GM06990 (cell line): ENCODE results near the gene SNPH.

Experiments used
- DNase-seq: peaks from one replicate; pipeline ENCODE4 v3.0.0-alpha.2; 2011; ENCODE audit not compliant: insufficient read length; ENCODE audit errors: extremely low read depth
- H3K27me3 ChIP-seq: replicated peaks from 2 replicates; pipeline ENCODE4 v1.6.0; 2011; ENCODE audit warnings: low read length; ENCODE audit not compliant: control insufficient read depth, insufficient read depth
- H3K36me3 ChIP-seq: 2 replicates; pipeline ENCODE4 v1.5.1; 2011; ENCODE audit warnings: low read length; ENCODE audit not compliant: control insufficient read depth, insufficient read depth
- H3K4me3 ChIP-seq: replicated peaks from 2 replicates; pipeline ENCODE4 v1.5.1; 2011; ENCODE audit warnings: low read depth, mild to moderate bottlenecking, control low read depth, low read length
- TF ChIP-seq, protein P1 (sequence below): IDR thresholded peaks from 2 replicates; pipeline ENCODE4 v1.5.1; 2011; ENCODE audit warnings: low read length, control low read depth, mild to moderate bottlenecking, inconsistent platforms; ENCODE audit not compliant: insufficient read depth, poor library complexity, severe bottlenecking

Gene SNPH

DNA sequence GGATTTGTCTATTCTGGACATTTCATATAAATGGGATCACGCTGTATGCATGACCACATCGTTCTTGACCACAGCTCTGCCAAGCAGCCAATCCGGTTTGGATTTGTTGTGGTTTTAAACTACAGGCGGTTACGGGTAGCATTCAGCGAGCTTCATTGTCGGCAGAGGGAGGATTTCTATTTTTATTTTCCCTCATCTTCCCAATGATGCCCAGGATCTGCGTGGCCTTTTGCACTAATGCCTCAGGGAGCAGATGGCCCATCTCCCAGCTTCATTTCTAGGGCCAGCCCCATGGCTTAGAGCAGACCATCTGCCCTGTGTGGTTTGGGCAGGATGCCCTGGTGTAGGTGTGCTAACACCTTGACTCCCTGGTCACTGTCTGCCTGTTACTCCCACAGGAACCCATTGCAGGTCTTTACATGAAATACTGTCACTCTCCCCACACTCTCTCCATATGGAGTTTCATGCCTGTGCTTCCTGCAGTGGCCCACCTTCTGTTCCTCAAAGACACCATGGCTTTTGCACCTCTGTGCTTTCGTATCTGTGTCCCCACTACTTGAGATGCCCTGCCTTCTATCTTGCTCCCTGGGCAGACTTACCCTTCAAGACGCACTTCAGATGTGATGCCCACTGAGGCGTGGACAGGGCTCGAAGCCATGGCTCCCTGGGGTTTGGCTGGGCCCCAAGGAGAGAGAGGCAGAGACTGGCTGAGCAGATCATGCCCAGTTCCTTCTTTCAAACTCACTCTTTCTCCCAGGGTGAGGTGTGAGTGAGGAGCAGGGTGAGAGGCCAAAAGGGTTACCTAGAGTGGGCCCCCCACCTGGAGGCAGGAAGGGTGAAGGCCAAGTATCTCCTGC, 36.8 kb downstream of the SNPH start:
- DNase-seq = no peak
- no peaks in the 10 kb centered on the region for H3K36me3 ChIP-seq
- H3K27me3 ChIP-seq = no peaks in the 10 kb centered on the region
- TF ChIP-seq, protein P1, sequence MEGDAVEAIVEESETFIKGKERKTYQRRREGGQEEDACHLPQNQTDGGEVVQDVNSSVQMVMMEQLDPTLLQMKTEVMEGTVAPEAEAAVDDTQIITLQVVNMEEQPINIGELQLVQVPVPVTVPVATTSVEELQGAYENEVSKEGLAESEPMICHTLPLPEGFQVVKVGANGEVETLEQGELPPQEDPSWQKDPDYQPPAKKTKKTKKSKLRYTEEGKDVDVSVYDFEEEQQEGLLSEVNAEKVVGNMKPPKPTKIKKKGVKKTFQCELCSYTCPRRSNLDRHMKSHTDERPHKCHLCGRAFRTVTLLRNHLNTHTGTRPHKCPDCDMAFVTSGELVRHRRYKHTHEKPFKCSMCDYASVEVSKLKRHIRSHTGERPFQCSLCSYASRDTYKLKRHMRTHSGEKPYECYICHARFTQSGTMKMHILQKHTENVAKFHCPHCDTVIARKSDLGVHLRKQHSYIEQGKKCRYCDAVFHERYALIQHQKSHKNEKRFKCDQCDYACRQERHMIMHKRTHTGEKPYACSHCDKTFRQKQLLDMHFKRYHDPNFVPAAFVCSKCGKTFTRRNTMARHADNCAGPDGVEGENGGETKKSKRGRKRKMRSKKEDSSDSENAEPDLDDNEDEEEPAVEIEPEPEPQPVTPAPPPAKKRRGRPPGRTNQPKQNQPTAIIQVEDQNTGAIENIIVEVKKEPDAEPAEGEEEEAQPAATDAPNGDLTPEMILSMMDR = no peak
- H3K4me3 ChIP-seq = no peak overlapping the region

DNA sequence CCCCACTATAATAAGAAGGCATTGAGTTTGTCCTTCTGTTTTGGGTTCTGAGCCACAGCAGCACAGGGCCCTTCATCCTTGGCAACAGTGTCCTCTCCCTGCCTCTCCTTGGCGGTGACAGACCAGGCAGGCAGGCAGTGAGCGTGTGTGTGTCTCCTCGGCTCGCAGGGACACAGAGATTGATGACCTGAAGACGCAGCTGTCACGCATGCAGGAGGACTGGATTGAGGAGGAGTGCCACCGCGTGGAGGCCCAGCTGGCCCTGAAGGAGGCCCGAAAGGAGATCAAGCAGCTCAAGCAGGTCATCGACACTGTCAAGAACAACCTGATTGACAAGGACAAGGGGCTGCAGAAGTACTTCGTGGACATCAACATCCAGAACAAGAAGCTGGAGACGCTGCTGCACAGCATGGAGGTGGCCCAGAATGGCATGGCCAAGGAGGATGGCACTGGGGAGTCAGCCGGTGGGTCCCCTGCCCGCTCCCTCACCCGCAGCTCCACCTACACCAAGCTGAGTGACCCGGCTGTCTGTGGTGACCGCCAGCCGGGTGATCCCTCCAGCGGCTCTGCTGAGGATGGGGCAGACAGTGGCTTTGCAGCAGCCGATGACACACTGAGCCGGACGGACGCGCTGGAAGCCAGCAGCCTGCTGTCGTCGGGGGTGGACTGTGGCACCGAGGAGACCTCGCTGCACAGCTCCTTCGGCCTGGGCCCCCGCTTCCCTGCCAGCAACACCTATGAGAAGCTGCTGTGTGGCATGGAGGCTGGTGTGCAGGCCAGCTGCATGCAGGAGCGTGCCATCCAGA, 38.8 kb downstream of the SNPH start:
- no peaks in the 10 kb centered on the region for H3K36me3 ChIP-seq
- H3K27me3 ChIP-seq = no peaks in the 10 kb centered on the region
- DNase-seq = no peak
- TF ChIP-seq, protein P1 = no peak
- no peak overlapping the region for H3K4me3 ChIP-seq

DNA sequence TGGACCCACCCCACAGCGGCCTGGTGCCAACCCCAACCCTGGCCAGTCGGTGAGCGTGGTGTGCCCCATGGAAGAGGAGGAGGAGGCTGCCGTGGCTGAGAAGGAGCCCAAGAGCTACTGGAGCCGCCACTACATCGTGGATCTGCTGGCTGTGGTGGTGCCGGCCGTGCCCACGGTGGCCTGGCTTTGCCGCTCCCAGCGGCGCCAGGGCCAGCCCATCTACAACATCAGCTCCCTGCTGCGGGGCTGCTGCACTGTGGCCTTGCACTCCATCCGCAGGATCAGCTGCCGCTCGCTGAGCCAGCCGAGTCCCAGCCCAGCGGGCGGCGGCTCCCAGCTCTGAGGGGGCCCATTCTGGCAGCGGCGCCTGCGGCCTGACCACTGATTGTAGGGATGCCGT, 39.6 kb downstream of the SNPH start:
- H3K27me3 ChIP-seq = no peaks in the 10 kb centered on the region
- no peak for DNase-seq
- H3K4me3 ChIP-seq = no peak overlapping the region
- H3K36me3 ChIP-seq = no peaks in the 10 kb centered on the region
- TF ChIP-seq, protein P1 = no peak

DNA sequence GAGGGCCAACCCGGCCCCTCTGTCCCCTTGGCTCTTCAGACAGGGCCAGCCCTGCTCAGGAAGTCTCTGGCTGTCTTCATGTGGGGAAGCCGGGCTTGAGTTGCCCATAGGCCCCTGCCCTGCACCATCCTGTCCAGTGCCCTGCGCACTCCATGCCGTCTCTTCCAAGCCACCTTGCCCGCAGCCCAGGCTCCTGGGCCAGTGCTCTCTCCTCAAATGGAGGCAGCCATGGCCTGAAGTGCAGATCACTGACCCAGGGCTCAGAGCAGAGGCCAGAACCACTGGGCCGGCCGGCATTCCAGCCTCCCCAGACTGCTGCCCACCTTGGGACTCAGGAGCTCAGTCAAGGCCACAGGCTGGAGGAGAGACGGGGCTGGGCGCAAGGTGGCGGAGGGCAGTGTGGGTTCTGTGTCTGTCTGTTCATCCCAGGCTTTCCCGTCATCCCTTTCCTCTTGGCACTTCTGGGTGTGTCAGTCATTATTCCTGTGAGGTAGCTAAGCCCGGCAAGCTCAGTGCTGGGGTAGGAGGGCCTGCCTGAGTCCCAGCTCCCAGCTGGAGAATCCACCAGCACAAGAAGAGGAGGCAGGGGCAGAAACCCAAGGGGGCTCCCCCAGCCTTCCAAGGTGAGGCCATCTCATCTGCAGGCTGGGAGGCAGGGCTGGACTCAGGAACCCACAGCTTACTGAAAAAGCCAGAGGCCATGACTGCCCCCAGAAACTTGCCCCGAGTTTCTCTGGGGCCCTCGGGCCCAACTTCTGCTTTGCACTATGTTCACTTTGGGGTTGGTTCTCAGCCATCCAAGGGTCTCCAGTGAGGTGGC, 40.4 kb downstream of the SNPH start:
- TF ChIP-seq, protein P1 = no peak
- Histone ChIP-seq H3K27me3 (no peaks in the 10 kb centered on the region), H3K4me3 (no peak overlapping the region), H3K36me3 (no peaks in the 10 kb centered on the region)
- DNase-seq = no peak

DNA sequence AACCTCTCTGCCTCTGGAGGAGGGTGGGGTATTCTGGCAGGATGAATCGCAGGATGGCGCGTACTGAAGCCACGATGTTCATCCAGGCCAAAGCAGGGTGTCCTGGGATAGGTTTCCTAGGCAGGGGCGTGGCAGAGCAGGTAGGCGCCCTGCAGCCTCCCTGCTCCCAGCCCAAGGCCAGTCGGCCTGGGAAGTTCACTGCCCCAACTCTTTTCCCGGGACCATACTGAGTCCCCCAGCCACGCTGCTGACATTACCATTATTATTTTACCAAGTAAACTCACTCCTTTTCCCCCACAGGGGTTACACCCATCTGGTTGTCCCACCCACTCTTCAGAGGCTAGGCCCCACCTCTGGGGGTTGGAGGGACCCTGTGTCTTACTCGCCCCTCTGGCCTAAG, 41.1 kb downstream of the SNPH start:
- TF ChIP-seq, protein P1 = no peak
- H3K4me3 ChIP-seq = no peak overlapping the region
- H3K36me3 ChIP-seq = no peaks in the 10 kb centered on the region
- no peaks in the 10 kb centered on the region for H3K27me3 ChIP-seq
- DNase-seq = no peak
